ENCODE data around the gene CHD6.

The CHD6 gene

DNA sequence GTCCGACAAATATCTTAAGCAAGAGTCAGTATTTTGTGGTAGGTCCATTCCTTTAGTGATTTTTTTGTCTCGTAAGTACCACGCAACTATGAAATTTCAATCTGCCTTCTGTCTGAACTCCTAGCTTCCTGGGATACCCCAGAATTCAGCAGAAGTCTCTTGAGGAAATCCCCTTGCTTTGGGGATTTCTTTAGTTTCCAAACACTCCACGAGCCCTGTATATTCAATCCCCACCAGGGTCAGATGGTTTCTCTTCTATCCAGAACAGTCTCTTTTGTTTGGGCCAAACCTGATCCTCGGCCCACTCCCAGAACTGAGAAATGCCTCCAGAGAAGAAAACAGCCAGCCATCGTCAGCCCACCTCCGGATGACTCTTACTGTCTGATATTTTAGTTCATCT is 113.0 kb downstream of the CHD6 start:
- DNase-seq (ENCODE audit: low read depth): no peak

DNA sequence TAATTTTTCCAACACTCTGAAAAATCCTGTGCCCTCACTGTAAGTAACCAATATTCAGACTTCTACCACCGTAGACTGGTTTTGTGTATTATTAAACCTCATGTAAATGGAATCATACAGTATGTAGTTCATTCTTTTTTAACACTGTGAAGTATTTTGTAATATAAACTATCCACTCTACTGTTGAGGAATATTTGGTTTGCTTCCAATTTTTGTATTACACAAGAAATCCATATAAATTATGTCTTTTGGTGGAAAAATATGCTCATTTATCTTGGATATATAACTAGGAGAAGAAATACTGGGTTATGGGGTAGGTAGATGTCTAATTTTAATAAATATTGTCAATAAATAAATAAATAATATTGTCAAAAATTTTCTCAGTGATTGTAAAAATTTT is 116.8 kb downstream of the CHD6 start:
- DNase-seq (ENCODE audit: low read depth): no peak

- no peak for DNase-seq (ENCODE audit: low read depth)
Observed at GRCh38 chr20:41499961-41500725, 118.0 kb downstream of the CHD6 start.

DNA sequence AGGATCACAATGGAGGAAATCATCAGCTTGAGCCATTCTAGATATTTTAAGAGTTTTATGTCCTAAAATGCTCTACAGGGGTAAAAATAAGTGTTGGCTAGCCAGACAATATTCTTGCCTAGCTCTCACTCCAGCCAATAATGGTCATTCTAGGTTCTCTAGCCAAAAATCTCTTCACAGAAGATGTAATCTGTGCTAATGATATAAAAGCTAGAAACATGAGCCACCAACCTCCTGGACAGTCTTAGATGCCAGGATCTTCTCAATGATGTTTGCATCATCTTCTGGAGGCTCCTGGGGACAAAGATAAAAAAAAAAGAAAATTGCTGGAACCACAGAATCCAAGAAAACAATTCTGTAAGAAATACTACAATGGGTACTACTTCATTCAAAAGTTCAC is 119.1 kb downstream of the CHD6 start:
- no peak for DNase-seq (ENCODE audit: low read depth)

- no peak for DNase-seq (ENCODE audit: low read depth)
Observed at GRCh38 chr20:41497186-41497895, 120.8 kb downstream of the CHD6 start.

GRCh38 chr20:41494451-41494850 is 123.7 kb downstream of the CHD6 start:
- DNase-seq (ENCODE audit: low read depth): no peak

DNA sequence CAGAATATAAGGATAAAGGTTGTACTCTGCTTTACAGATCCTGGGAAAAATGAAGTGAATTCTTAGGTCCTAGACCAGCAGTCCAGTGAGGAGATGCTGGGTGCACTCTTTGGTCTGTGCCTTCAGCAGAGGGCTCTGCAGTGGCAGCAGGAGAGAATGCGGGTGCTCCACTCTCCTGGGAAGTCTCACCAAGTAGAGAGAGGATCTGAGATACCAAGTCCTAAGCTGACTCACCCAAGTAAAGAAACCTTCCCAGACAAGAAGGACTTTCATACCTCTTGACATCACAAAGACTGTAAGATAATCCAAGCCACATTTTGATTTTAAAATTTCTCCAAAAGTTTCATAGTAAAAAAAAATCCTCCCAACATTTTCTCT is 134.6 kb downstream of the CHD6 start:
- no peak for DNase-seq (ENCODE audit: low read depth)

DNA sequence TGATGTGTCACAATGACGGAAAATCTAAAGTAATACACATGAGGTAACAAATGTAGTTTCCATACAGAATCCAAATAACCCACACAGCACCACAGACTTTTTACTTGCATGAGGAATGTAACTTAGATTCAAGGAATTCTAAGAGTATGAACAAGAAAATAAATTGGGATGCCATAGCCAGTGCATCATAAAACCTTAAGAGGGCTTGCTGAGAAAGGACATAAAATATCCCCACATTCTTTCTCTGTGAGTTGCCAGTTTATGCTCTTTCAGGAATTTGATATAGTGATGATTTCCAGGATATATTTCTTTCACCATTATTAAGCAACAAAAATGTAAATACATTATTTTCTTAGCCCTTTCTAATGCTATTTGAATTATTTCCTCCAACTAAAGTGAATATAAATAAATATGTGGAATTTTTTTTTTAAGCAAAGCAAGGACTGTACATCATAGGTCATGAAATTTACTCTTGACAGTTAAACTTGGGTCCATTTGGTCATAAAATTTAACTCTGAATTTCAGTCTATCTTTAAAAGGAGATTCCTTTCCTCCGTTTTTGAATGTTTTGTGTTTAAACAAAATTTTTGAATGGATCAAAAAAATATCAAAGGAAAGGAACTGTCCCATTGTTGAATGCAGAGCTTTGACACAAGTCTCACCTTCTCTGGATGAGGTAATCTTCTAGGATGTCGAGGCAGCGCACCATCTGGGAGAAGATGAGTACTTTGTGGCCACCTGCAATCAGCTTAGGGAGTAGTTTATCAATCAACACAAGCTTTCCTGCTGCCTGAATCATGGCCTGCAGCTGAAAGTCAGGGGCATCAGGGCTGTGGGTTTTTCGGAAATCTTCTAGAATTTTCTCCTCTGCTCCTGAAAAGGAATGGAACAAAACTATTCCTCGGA is 135.3 kb downstream of the CHD6 start:
- no peak for DNase-seq (ENCODE audit: low read depth)

- DNase-seq (ENCODE audit: low read depth): no peak
Observed at GRCh38 chr20:41480054-41480770, 138.0 kb downstream of the CHD6 start.

- DNase-seq (ENCODE audit: low read depth): no peak
Observed at GRCh38 chr20:41479113-41479512, 139.1 kb downstream of the CHD6 start.

GRCh38 chr20:41478026-41478425 is 140.2 kb downstream of the CHD6 start:
- no peak for DNase-seq (ENCODE audit: low read depth)

- no peak for DNase-seq (ENCODE audit: low read depth)
Observed at GRCh38 chr20:41476446-41476845, 141.7 kb downstream of the CHD6 start.

GRCh38 chr20:41476013-41476441 is 142.2 kb downstream of the CHD6 start:
- DNase-seq (ENCODE audit: low read depth): no peak

- no peak for DNase-seq (ENCODE audit: low read depth)
Observed at GRCh38 chr20:41475503-41475902, 142.7 kb downstream of the CHD6 start.

DNA sequence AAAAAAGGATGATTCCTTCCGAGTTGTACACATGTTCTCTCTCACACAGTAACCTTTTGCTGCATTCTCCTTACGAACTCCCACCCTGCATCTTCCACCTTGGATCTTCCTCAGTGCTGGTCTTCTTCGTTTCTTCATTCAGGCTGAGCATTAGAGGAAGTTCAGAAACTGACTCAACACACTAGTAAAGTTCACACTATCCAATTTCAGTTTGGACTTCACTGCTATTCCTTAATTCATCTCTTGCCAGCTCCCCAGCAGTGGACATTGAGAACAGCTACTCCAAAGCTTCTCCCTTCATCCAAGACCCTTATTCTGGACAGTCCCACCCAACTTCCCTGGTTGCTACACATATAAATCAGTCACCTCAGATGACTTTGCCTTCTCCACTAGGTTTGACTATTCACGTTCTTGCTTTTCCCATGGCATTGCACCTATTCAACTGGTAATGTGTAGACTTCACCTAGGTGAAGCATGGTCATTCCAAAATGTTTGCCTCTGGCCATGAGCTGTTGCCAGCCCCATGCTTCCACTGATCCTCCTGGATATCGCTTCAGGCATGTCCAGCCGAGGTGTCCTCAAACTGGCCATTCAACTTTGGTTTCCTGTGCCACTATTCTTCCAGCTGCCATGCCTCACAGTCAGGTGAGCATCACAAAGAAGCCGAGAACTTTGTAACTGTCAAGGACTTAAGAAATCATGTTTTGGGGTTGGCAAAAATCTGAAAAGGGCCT is 147.6 kb downstream of the CHD6 start:
- DNase-seq (ENCODE audit: low read depth): no peak

DNA sequence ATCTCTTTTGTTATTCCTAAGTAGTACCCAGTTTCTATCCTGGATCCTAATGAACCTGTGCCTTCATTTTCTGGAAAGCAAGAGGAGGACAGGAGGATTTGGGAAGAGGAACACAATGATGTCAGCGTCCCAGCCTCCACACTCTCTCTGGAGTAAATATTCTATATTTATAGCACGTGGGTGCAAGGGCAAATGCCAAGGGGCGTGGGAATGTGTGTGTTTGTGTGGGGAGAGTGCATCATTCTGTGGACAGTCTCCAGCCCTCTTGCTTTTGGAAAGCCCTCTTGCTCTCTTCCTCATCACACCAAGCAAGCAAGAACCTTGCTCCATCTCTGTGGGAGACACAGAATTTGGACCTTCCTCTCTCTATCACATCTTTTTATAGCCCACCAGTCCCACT is 148.3 kb downstream of the CHD6 start:
- no peak for DNase-seq (ENCODE audit: low read depth)

DNA sequence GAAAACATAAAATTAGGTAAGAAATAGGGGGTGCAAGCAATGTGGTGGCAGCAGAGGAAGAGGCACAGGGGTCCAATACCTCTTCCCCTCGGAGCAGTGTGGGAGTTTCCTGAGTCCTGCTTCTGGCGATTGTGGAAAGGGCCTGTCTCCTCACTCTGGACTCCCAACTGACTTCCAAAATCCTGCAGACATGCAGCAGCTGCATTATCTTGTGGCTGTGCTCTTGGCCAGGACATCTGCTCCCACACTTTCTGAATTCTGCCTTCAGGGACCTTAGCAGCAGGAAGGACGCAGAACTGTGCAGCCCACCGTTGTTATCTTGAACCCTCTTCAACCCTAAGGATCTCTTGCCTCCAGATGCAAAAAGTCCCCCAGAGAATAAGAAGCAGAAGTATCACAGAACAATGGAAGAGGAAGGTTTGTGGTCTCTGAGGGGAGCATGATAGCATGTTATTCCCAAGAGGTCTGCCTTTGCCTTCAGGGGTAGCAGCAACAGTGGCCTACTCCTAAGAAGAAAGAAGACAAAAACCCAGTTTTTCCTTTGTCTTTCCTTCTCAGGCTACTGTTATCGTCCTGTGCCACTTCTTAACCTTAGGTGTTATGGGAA is 149.1 kb downstream of the CHD6 start:
- DNase-seq (ENCODE audit: low read depth): no peak

- no peak for DNase-seq (ENCODE audit: low read depth)
Observed at GRCh38 chr20:41467690-41468089, 150.5 kb downstream of the CHD6 start.

DNA sequence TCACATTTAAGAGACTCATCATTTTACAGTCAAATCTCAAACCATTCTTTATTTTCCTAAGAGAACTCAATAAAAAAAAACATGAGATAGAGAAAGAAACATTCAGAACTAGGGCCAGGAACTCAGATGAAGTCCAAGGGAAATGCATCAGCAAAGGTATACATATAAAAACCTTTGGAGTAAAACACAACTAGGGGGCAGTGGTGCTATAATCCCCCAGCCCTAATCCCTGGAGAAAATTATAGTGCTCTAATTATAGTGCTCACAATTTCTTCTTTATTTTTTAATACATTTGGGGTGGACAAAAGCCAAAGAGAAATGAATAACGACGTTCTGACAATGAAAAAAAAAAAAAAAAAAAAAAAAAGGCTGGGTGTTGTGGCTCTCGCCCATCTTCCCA is 151.0 kb downstream of the CHD6 start:
- no peak for DNase-seq (ENCODE audit: low read depth)

GRCh38 chr20:41463567-41463966 is 154.6 kb downstream of the CHD6 start:
- DNase-seq (ENCODE audit: low read depth): no peak
